HepG2 (cell line): ENCODE data around the gene DLG4.

Experiments used
- GATAD2A ChIP-seq: IDR thresholded peaks from 2 replicates; pipeline ENCODE4 v1.6.1; 2016
- NBN ChIP-seq: fragments of 450-650 bp; conservative IDR thresholded peaks from 2 replicates; pipeline ENCODE4 v1.6.1; 2017

GRCh38 chr17:7204828-7205461 lies 14.7 kb downstream of the DLG4 start:
- no peak for TF ChIP-seq NBN
- TF ChIP-seq GATAD2A (CRISPR knock-in tag): no peak
